ENCODE results near the gene GFRA4.

- TF ChIP-seq CTCF (conservative IDR thresholded peaks at IDR 0.05; ENCODE audit: low read depth, low read length): no peak
- TF ChIP-seq EZH2 (IDR thresholded peaks at IDR 0.05; ENCODE audit: borderline replicate concordance, low read depth, low read length, poor library complexity, severe bottlenecking): no peak
Measured at GRCh38 chr20:3680701-3681351, 17.6 kb upstream of the GFRA4 start.

Data from A673 (cell line).